ENCODE measurements around the gene SHE. TPM values are rescaled to one million over a fixed set of nuclear protein-coding genes. Genes with fewer than 3 reads are reported as not detected.

Gene SHE
- total and polyA plus RNA-seq, 10 of the 15 experiments (the other 5 are each of a cell fraction or from before 2014, with no cell fraction given), result under 0.01 to 0.05 (median 0.03) TPM; not detected in 3

DNA sequence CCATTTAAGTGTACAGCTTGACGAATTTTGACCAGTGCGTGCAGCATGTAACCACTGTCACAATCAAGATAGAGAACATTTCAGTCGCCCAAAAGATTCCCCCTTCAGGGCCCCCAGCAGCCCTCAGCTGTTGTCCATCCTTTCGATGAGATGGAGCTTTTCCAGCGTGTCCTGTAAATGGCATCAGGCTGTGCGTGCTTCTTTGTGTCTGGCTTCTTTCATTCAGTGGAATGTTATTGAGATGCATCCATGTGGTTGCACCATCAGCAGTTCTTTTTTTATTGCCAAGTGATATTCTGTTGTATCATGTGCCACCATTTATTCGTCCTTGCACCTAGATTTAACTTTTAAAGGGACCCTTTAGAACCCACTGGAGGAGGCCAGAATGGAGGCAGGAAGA, 34.4 kb upstream of the SHE start:
- ChIA-PET POLR2A (no interaction called here), RAD21 (ENCODE audit: unreplicated experiment) (no interaction called here), SMC1A (ENCODE audit: uncharacterized antibody, unreplicated experiment) (no interaction called here), CTCF (interaction anchor here (1.2 to 4.6 kb wide), 3 partner anchors 10 to 188 kb away, joined by 4 to 26 read pairs (median 16); no protein-coding TSS in a partner anchor)
- H3K79me2 ChIP-seq (ENCODE audit: control insufficient read depth, insufficient read depth, low read length), result no peaks in the 10 kb centered on the region
- no peak for ATAC-seq
- peaks cover 3% of the 10 kb centered on the region in 2 experiments; a peak in 2 of 4 replicates for H3K27me3 ChIP-seq (replicated peaks in 1 of 2; ENCODE audit: control insufficient read depth in 2 of 2, insufficient read depth in 2 of 2, low read length in 1 of 2)
- intact Hi-C loops (cut with micrococcal nuclease; ENCODE audit: unreplicated experiment) (no loop called here), in situ Hi-C loops (cut with MboI) (no loop called here)
- H3K4me2 ChIP-seq (ENCODE audit: control insufficient read depth, insufficient read depth), result no peak overlapping the region
- TF ChIP-seq, protein P1, sequence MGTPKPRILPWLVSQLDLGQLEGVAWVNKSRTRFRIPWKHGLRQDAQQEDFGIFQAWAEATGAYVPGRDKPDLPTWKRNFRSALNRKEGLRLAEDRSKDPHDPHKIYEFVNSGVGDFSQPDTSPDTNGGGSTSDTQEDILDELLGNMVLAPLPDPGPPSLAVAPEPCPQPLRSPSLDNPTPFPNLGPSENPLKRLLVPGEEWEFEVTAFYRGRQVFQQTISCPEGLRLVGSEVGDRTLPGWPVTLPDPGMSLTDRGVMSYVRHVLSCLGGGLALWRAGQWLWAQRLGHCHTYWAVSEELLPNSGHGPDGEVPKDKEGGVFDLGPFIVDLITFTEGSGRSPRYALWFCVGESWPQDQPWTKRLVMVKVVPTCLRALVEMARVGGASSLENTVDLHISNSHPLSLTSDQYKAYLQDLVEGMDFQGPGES (IDR thresholded peaks at IDR 0.05), result no peak
- no peak for TF ChIP-seq ZNF384 (IDR thresholded peaks at IDR 0.05; ENCODE audit: borderline replicate concordance, low read depth, low read length)
- no peak for TF ChIP-seq POLR2AphosphoS5 (IDR thresholded peaks at IDR 0.05; ENCODE audit: low read length)
- TF ChIP-seq BRCA1 (IDR thresholded peaks at IDR 0.05; ENCODE audit: low read depth, low read length), result no peak
- no peak for TF ChIP-seq TCF7 (IDR thresholded peaks at IDR 0.05; ENCODE audit: borderline replicate concordance)
- TF ChIP-seq, protein P2, sequence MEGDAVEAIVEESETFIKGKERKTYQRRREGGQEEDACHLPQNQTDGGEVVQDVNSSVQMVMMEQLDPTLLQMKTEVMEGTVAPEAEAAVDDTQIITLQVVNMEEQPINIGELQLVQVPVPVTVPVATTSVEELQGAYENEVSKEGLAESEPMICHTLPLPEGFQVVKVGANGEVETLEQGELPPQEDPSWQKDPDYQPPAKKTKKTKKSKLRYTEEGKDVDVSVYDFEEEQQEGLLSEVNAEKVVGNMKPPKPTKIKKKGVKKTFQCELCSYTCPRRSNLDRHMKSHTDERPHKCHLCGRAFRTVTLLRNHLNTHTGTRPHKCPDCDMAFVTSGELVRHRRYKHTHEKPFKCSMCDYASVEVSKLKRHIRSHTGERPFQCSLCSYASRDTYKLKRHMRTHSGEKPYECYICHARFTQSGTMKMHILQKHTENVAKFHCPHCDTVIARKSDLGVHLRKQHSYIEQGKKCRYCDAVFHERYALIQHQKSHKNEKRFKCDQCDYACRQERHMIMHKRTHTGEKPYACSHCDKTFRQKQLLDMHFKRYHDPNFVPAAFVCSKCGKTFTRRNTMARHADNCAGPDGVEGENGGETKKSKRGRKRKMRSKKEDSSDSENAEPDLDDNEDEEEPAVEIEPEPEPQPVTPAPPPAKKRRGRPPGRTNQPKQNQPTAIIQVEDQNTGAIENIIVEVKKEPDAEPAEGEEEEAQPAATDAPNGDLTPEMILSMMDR (IDR thresholded peaks at IDR 0.05 in 2 of 3, conservative IDR thresholded peaks at IDR 0.05 in 1 of 3; ENCODE audit: control insufficient read depth in 2 of 3, extremely low read depth in 1 of 3, insufficient read depth in 1 of 3, low read depth in 3 of 3, low read length in 3 of 3), result no peak
- no peak overlapping the region for H3K9ac ChIP-seq (ENCODE audit: control insufficient read depth, insufficient read depth, low read length)
- no TSS peak for BruUV-seq (replicated peaks)
- H3K27ac ChIP-seq (ENCODE audit: control insufficient read depth, insufficient read depth), result no peak overlapping the region
- WGBS (ENCODE audit: insufficient coverage, insufficient replicate concordance, low lambda C conversion rate, missing lambda C conversion rate), result 37% methylated on average over 7 of the region's 7 CpGs
- FAIRE-seq, result no peak
- no peaks in the 10 kb centered on the region for H4K20me1 ChIP-seq (ENCODE audit: control insufficient read depth, insufficient read depth)
- no peaks in the 10 kb centered on the region; the same call in 2 of the 3 replicates for H3K9me3 ChIP-seq (replicated peaks; ENCODE audit: control insufficient read depth, insufficient read depth, low read length)
- no peak overlapping the region for H2AFZ ChIP-seq (ENCODE audit: control insufficient read depth, low read depth, low read length)
- H3K4me1 ChIP-seq (ENCODE audit: control insufficient read depth, insufficient read depth, low read length), result no peaks in the 10 kb centered on the region
- no peak overlapping the region for H3K4me3 ChIP-seq
- DNase-seq (ENCODE audit: low read depth, low spot score), result no peak
- no peaks in the 10 kb centered on the region for H3K36me3 ChIP-seq (ENCODE audit: control insufficient read depth in 2 of 2, insufficient read depth in 2 of 2, low read length in 1 of 2)

Measured in GM12878 (cell line).